HG02623 (cell line): ENCODE measurements around the gene SLC35F6.
"Not testable (repeated sequence)": the region's sequence is repeated elsewhere in the genome, so short reads cannot be mapped to it uniquely, and the experiment has no call there.

Experiments
- ATAC-seq: cut with Tn5 transposase; IDR thresholded peaks from one replicate; pipeline ENCODE4 v1.9.1; 2021; ENCODE audit warnings: moderate library complexity; ENCODE audit not compliant: unreplicated experiment

Gene SLC35F6

GRCh38 chr2:26730549-26731344, 33.3 kb upstream of the SLC35F6 start:
- no peak for ATAC-seq

- ATAC-seq = no peak
Observed at GRCh38 chr2:26731714-26732113, 32.4 kb upstream of the SLC35F6 start.

- no peak for ATAC-seq
Observed at GRCh38 chr2:26732446-26732845, 31.6 kb upstream of the SLC35F6 start.

- no peak for ATAC-seq
Observed at GRCh38 chr2:26733413-26733812, 30.7 kb upstream of the SLC35F6 start.

GRCh38 chr2:26735097-26735496, 29.0 kb upstream of the SLC35F6 start:
- ATAC-seq = no peak

GRCh38 chr2:26735883-26736588, 28.0 kb upstream of the SLC35F6 start:
- no peak for ATAC-seq

- ATAC-seq = no peak
Observed at GRCh38 chr2:26737221-26737620, 26.9 kb upstream of the SLC35F6 start.

- no peak for ATAC-seq
Observed at GRCh38 chr2:26738481-26738880, 25.6 kb upstream of the SLC35F6 start.

- ATAC-seq = no peak
Observed at GRCh38 chr2:26739514-26739913, 24.6 kb upstream of the SLC35F6 start.

- no peak for ATAC-seq
Observed at GRCh38 chr2:26740346-26740745, 23.7 kb upstream of the SLC35F6 start.

- ATAC-seq = no peak
Observed at GRCh38 chr2:26740890-26741302, 23.2 kb upstream of the SLC35F6 start.

GRCh38 chr2:26742048-26742770, 21.9 kb upstream of the SLC35F6 start:
- no peak for ATAC-seq

GRCh38 chr2:26743852-26744251, 20.2 kb upstream of the SLC35F6 start:
- ATAC-seq = no peak

GRCh38 chr2:26744953-26745352, 19.1 kb upstream of the SLC35F6 start:
- no peak for ATAC-seq

- ATAC-seq = no peak
Observed at GRCh38 chr2:26745609-26746327, 18.3 kb upstream of the SLC35F6 start.

- ATAC-seq = no peak
Observed at GRCh38 chr2:26746934-26747333, 17.1 kb upstream of the SLC35F6 start.

GRCh38 chr2:26749787-26750420, 14.2 kb upstream of the SLC35F6 start:
- ATAC-seq = not testable (repeated sequence)

- not testable (repeated sequence) for ATAC-seq
Observed at GRCh38 chr2:26750467-26750866, 13.6 kb upstream of the SLC35F6 start.

GRCh38 chr2:26752656-26753055, 11.4 kb upstream of the SLC35F6 start:
- ATAC-seq = no peak

GRCh38 chr2:26754539-26754938, 9.5 kb upstream of the SLC35F6 start:
- ATAC-seq = no peak
